GM12873 (cell line): ENCODE results near the gene NCK2.

Experiments
- CTCF ChIP-seq: IDR thresholded peaks from 2 replicates; pipeline ENCODE4 v1.5.1; 2012; ENCODE audit warnings: low read depth, mild to moderate bottlenecking, moderate library complexity, low read length, control low read depth; ENCODE audit not compliant: insufficient read depth; ENCODE audit errors: missing control alignments

The NCK2 gene

GRCh38 chr2:105820691-105821090 is 76.0 kb downstream of the NCK2 start:
- no peak for TF ChIP-seq CTCF

DNA sequence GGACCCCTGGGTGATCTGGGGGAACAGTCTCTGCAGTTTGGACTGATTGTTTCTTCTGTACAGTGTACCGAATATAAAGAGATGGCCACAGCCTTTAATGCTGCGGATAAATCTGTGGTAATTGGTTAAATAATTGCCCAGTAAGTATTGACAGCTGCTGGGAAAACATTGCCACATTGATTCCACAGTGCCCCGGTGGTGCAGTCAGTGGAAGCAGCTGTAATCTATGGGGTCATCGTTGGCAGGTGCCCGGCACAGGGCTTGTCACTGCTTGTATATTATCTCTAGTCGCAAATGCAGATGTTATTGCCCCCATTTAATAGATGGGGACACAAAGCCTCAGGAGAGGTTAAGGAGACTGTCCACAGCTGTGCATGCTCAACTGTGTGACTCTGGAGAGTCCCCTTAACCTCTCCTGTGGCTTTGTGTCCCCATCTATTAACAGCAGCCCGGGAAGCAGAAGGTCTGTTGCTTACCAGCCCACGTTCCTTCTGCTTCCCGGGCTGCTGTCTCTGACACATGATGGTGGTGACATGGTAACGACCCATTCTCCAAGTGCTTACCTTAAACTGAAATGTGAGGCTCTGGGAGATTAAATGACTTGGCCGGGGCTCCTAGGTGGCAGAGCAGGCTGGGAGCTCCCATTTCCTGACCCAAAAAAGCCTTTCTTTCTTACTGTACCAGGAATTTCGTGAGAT is 76.9 kb downstream of the NCK2 start:
- no peak for TF ChIP-seq CTCF

- TF ChIP-seq CTCF = no peak
Measured at GRCh38 chr2:105822186-105822585, 77.5 kb downstream of the NCK2 start.

DNA sequence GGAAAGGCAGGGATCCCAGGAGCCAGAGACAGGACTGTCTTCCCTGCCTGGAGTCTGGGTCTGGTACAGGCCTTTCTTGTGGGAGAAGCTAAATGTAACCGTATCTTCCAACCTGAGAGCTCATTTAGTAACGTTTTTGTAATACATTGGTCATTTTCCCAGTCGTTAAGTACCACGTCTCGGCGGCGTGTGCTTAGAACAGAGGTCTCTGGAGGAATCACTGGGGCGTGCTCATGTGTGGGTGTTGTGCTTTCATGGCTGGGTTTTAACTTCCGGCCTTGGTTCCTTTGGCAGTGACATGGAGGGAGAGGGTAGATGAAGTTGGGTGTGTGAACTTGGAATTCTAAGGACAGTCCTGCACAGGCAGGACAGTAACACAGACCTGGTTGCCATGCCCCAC is 79.7 kb downstream of the NCK2 start:
- no peak for TF ChIP-seq CTCF

DNA sequence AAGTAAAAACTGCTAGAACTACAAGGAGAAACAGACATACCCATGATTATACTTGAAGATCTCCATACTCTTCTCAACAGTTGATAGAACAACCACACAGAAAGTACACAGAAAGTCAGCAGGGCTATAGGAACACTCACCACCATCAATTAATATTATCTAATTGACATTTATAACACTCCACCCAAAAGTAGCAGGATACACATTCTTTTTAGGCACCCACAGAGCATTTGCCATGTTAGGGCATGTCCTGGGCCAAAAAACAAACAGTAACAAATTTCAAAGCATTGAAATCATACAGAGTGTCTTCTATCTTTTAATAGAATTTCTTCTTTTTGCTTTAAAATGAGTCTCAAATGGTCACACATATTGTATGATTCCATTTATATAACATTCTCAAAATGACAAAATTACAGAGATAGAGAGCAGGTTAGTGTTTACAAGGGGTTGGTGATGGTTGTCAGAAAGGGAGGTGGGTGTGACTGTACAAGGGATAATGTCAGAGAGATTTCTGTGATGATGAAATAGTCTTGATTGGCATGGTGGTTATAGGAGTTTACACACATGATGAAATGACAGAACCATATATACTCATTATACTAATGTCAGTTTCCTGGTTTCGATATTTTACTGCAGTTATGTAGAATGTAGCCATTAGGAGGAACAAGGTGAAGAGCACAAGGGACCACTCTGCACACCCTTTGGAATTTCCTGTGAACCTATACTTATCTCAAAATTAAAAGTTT is 82.8 kb downstream of the NCK2 start:
- no peak for TF ChIP-seq CTCF

- TF ChIP-seq CTCF = peak; percentile 13
Measured at GRCh38 chr2:105828558-105828957, 83.8 kb downstream of the NCK2 start.

GRCh38 chr2:105834931-105835330 is 90.2 kb downstream of the NCK2 start:
- TF ChIP-seq CTCF = no peak
